Astrocyte (in vitro differentiated cells and primary cell): ENCODE results near the gene B3GALT6. TPM values are rescaled to one million over a fixed set of nuclear protein-coding genes. Genes with fewer than 3 reads are reported as not detected.

ENCODE experiments used
- DNase-seq: peaks from one replicate; pipeline ENCODE4 v3.0.0-alpha.2; 2010; ENCODE audit warnings: low read depth
- FAIRE-seq: peaks from 2 replicates; lab custom pipeline; 2011; peaks lifted over from hg19 to GRCh38; lab: Jason Lieb, UNC
- H2AFZ ChIP-seq: 2 replicates; pipeline ENCODE4 v1.6.0; 2012; ENCODE audit warnings: low read depth, low read length, inconsistent platforms
- H3K27ac ChIP-seq: 2 replicates; pipeline ENCODE4 v1.5.1; 2011; ENCODE audit warnings: low read depth, low read length, inconsistent platforms
- H3K27me3 ChIP-seq: 2 replicates; pipeline ENCODE4 v1.6.0; 2011; ENCODE audit warnings: low read length, inconsistent platforms; ENCODE audit not compliant: insufficient read depth
- H3K36me3 ChIP-seq: 2 replicates; pipeline ENCODE4 v1.5.1; 2011; ENCODE audit warnings: low read length, inconsistent platforms; ENCODE audit not compliant: insufficient read depth
- H3K4me1 ChIP-seq: 2 replicates; pipeline ENCODE4 v1.5.1; 2011; ENCODE audit warnings: low read length, inconsistent platforms; ENCODE audit not compliant: insufficient read depth
- H3K4me2 ChIP-seq: 2 replicates; pipeline ENCODE4 v1.6.0; 2012; ENCODE audit warnings: low read length, inconsistent platforms
- H3K4me3 ChIP-seq: 2 replicates; pipeline ENCODE4 v1.5.1; 2011; ENCODE audit warnings: low read depth, mild to moderate bottlenecking, low read length, inconsistent platforms; ENCODE audit not compliant: insufficient read depth
- H3K79me2 ChIP-seq: 2 replicates; pipeline ENCODE4 v1.6.0; 2012; ENCODE audit warnings: mild to moderate bottlenecking, low read length, inconsistent platforms; ENCODE audit not compliant: insufficient read depth
- H3K9ac ChIP-seq: 2 replicates; pipeline ENCODE4 v1.6.0; 2012; ENCODE audit warnings: mild to moderate bottlenecking, low read length, inconsistent platforms
- H3K9me3 ChIP-seq: 2 replicates; pipeline ENCODE4 v1.5.1; 2012; ENCODE audit warnings: low read depth, mild to moderate bottlenecking, low read length, inconsistent platforms; ENCODE audit not compliant: insufficient read depth
- H4K20me1 ChIP-seq: 2 replicates; pipeline ENCODE4 v1.6.0; 2012; ENCODE audit warnings: low read length, inconsistent platforms; ENCODE audit not compliant: insufficient read depth
- H3K27ac Mint-ChIP-seq: one replicate; pipeline ENCODE4 v1.8.0; 2021; ENCODE audit warnings: mild to moderate bottlenecking, mixed read lengths; ENCODE audit not compliant: unreplicated experiment
- H3K27me3 Mint-ChIP-seq: one replicate; pipeline ENCODE4 v1.8.0; 2021; ENCODE audit warnings: low read depth, mixed read lengths; ENCODE audit not compliant: unreplicated experiment
- H3K36me3 Mint-ChIP-seq: one replicate; pipeline ENCODE4 v1.8.0; 2021; ENCODE audit warnings: low read depth, mixed read lengths; ENCODE audit not compliant: unreplicated experiment
- H3K4me1 Mint-ChIP-seq: one replicate; pipeline ENCODE4 v1.8.0; 2021; ENCODE audit warnings: low read depth, mixed read lengths; ENCODE audit not compliant: unreplicated experiment
- H3K4me3 Mint-ChIP-seq: one replicate; pipeline ENCODE4 v1.8.0; 2021; ENCODE audit warnings: mild to moderate bottlenecking, moderate library complexity, mixed read lengths; ENCODE audit not compliant: unreplicated experiment
- H3K9me3 Mint-ChIP-seq: one replicate; pipeline ENCODE4 v1.8.0; 2021; ENCODE audit warnings: mild to moderate bottlenecking, mixed read lengths; ENCODE audit not compliant: unreplicated experiment
- CTCF ChIP-seq: IDR thresholded peaks from 2 replicates; pipeline ENCODE4 v1.5.1; 2011; ENCODE audit warnings: low read depth, mild to moderate bottlenecking, inconsistent platforms, low read length, moderate library complexity; ENCODE audit not compliant: insufficient read depth
- EZH2 ChIP-seq: IDR thresholded peaks from 2 replicates; pipeline ENCODE4 v1.6.1; 2012; ENCODE audit warnings: mild to moderate bottlenecking, low read length, inconsistent platforms; ENCODE audit not compliant: insufficient read depth
- total RNA-seq: library from RNA; stranded (reverse); gene quantifications from 2 replicates; pipeline ENCODE4 v1.2.1, GENCODE V29; 2021

B3GALT6 gene
- total RNA-seq, 1 donor from 2014 or later, result 22.4 TPM

- Histone ChIP-seq H3K9me3 (peaks cover 9% of the 10 kb centered on the region), H3K9ac (peak overlapping the region; percentile 95), H3K4me2 (peak overlapping the region; percentile 96), H3K4me1 (peaks cover 14% of the 10 kb centered on the region), H2AFZ (peak overlapping the region; percentile 62), H3K27ac (peak overlapping the region; percentile 88), H3K36me3 (no peaks in the 10 kb centered on the region), H4K20me1 (peaks cover 60% of the 10 kb centered on the region), H3K4me3 (peak overlapping the region; percentile 84), H3K27me3 (no peaks in the 10 kb centered on the region), H3K79me2 (peaks cover 84% of the 10 kb centered on the region)
- peaks cover 2% of the 10 kb centered on the region for H3K9me3 Mint-ChIP-seq
- TF ChIP-seq CTCF (peak; percentile 30), EZH2 (no peak)
- H3K4me1 Mint-ChIP-seq, result peaks cover 13% of the 10 kb centered on the region
- H3K4me3 Mint-ChIP-seq, result peak overlapping the region; percentile 95
- FAIRE-seq (peak; percentile 79), DNase-seq (peak; percentile 56)
- H3K27ac Mint-ChIP-seq, result peak overlapping the region; percentile 91
- peaks cover 10% of the 10 kb centered on the region for H3K36me3 Mint-ChIP-seq
- H3K27me3 Mint-ChIP-seq, result no peaks in the 10 kb centered on the region
Observed at GRCh38 chr1:1230656-1231399, 1.2 kb upstream of the B3GALT6 start.

- Mint-ChIP-seq H3K9me3 (peaks cover 2% of the 10 kb centered on the region), H3K27ac (peak within 1 kb of the TSS; percentile 91), H3K4me1 (peaks cover 13% of the 10 kb centered on the region), H3K36me3 (peaks cover 8% of the 10 kb centered on the region), H3K4me3 (peak within 1 kb of the TSS; percentile 95), H3K27me3 (no peaks in the 10 kb centered on the region)
- Histone ChIP-seq H3K36me3 (no peaks in the 10 kb centered on the region), H3K27me3 (no peaks in the 10 kb centered on the region), H3K4me3 (peak within 1 kb of the TSS; percentile 84), H3K27ac (peak within 1 kb of the TSS; percentile 88), H3K4me1 (peaks cover 14% of the 10 kb centered on the region), H2AFZ (peak within 1 kb of the TSS; percentile 63), H3K9me3 (peaks cover 9% of the 10 kb centered on the region), H3K9ac (peak within 1 kb of the TSS; percentile 95), H3K79me2 (peaks cover 76% of the 10 kb centered on the region), H3K4me2 (peak within 1 kb of the TSS; percentile 96), H4K20me1 (peaks cover 52% of the 10 kb centered on the region)
- FAIRE-seq (no peak), DNase-seq (peak; percentile 88)
- TF ChIP-seq EZH2 (no peak), CTCF (no peak)
Observed at GRCh38 chr1:1231400-1232207, 433 bp upstream of the B3GALT6 start, which contains the start of gene SDF4. TSS of gene SDF4 (minus strand) at chr1:1232001. CDS start at chr1:1228772, 3,229 bp downstream.
